Measurements from ENCODE around the gene KCNIP1. TPM values are rescaled to one million over a fixed set of nuclear protein-coding genes. Genes with fewer than 3 reads are reported as not detected.

The KCNIP1 gene
- polyA plus RNA-seq, 1 of the 3 experiments (the other 2 are of a cell fraction): 1.3 TPM

- no peak for TF ChIP-seq FOSL2 (IDR thresholded peaks at IDR 0.05; ENCODE audit: borderline replicate concordance, low read depth)
Measured at GRCh38 chr5:170576602-170577535, 73.0 kb downstream of the KCNIP1 start (continued).

- no peaks in the 10 kb centered on the region for H4K20me1 ChIP-seq (ENCODE audit: insufficient read depth)
- ChIA-PET CTCF (no interaction called here), POLR2A (no interaction called here)
- no peaks in the 10 kb centered on the region for H3K79me2 ChIP-seq (ENCODE audit: insufficient read depth)
- WGBS (ENCODE audit: low lambda C conversion rate): 30% methylated on average over 3 of the region's 3 CpGs
- no peak overlapping the region for H3K27ac ChIP-seq (ENCODE audit: low read depth in 2 of 2, low read length in 1 of 2)
- TF ChIP-seq RXRA (IDR thresholded peaks at IDR 0.05; ENCODE audit: borderline replicate concordance, low read depth): no peak
- TF ChIP-seq FOSL2 (IDR thresholded peaks at IDR 0.05; ENCODE audit: borderline replicate concordance, low read depth): no peak
- TF ChIP-seq RAD21 (IDR thresholded peaks at IDR 0.05; ENCODE audit: low read length): no peak
- TF ChIP-seq GATA2 (CRISPR knock-in tag; IDR thresholded peaks at IDR 0.05): no peak
- no peak for TF ChIP-seq EZH2phosphoT487 (IDR thresholded peaks at IDR 0.05; ENCODE audit: borderline replicate concordance, low read depth)
- TF ChIP-seq SIN3A (IDR thresholded peaks at IDR 0.05; ENCODE audit: borderline replicate concordance, low read depth, low read length): no peak
- TF ChIP-seq TAF1 (IDR thresholded peaks at IDR 0.05; ENCODE audit: borderline replicate concordance, low read depth, low read length): no peak
- TF ChIP-seq YY1 (IDR thresholded peaks at IDR 0.05; ENCODE audit: low read depth): no peak
- H3K36me3 ChIP-seq (replicated peaks in 1 of 2; ENCODE audit: control insufficient read depth in 1 of 2, insufficient read depth in 2 of 2, low read length in 1 of 2): no peaks in the 10 kb centered on the region
- no peaks in the 10 kb centered on the region for H3K9me2 ChIP-seq
- no peak overlapping the region for H3K4me3 ChIP-seq (ENCODE audit: low read depth in 2 of 2, low read length in 1 of 2)
- H3K9me3 ChIP-seq: no peaks in the 10 kb centered on the region
- no peaks in the 10 kb centered on the region; the same call in 1 of the 2 replicates for H3K27me3 ChIP-seq (ENCODE audit: insufficient read depth)
- peaks cover 0 to 6% of the 10 kb centered on the region in 2 experiments; a peak in 1 of 4 replicates for H3K4me1 ChIP-seq (ENCODE audit: control insufficient read depth in 1 of 2, insufficient read depth in 2 of 2, low read depth in 1 of 2, low read length in 1 of 2)
- no peak for DNase-seq
- no peaks in the 10 kb centered on the region for H3F3A ChIP-seq (replicated peaks; ENCODE audit: insufficient read depth)
- H2AFZ ChIP-seq (ENCODE audit: low read depth): no peak overlapping the region
- H3K9ac ChIP-seq: no peak overlapping the region
- H3K4me2 ChIP-seq: no peak overlapping the region
Measured at GRCh38 chr5:170579601-170580000, 75.8 kb downstream of the KCNIP1 start.

GRCh38 chr5:170581211-170581610 is 77.4 kb downstream of the KCNIP1 start:
- Histone ChIP-seq H3K4me2 (no peak overlapping the region), H3K9ac (no peak overlapping the region), H2AFZ (ENCODE audit: low read depth) (no peak overlapping the region), H3K4me1 (ENCODE audit: control insufficient read depth in 1 of 2, insufficient read depth in 2 of 2, low read depth in 1 of 2, low read length in 1 of 2) (peaks cover 0 to 8% of the 10 kb centered on the region in 2 experiments; a peak in 1 of 4 replicates), H3K27me3 (ENCODE audit: insufficient read depth) (no peaks in the 10 kb centered on the region; the same call in 1 of the 2 replicates), H3F3A (replicated peaks; ENCODE audit: insufficient read depth) (no peaks in the 10 kb centered on the region), H3K27ac (ENCODE audit: low read depth in 2 of 2, low read length in 1 of 2) (no peak overlapping the region), H4K20me1 (ENCODE audit: insufficient read depth) (no peaks in the 10 kb centered on the region), H3K4me3 (ENCODE audit: low read depth in 2 of 2, low read length in 1 of 2) (no peak overlapping the region), H3K79me2 (ENCODE audit: insufficient read depth) (no peaks in the 10 kb centered on the region), H3K9me2 (no peaks in the 10 kb centered on the region), H3K9me3 (no peaks in the 10 kb centered on the region), H3K36me3 (replicated peaks in 1 of 2; ENCODE audit: control insufficient read depth in 1 of 2, insufficient read depth in 2 of 2, low read length in 1 of 2) (no peaks in the 10 kb centered on the region)
- ChIA-PET POLR2A (no interaction called here), CTCF (interaction anchor here (0.8 to 1.0 kb wide), 2 partner anchors 9 to 146 kb away, joined by 3 read pairs; no protein-coding TSS in a partner anchor)
- no peak for TF ChIP-seq FOXM1 (IDR thresholded peaks at IDR 0.05; ENCODE audit: low read depth)
- TF ChIP-seq CHD2 (IDR thresholded peaks at IDR 0.05; ENCODE audit: low read length, partially characterized antibody): no peak
- TF ChIP-seq USF2 (IDR thresholded peaks at IDR 0.05; ENCODE audit: borderline replicate concordance, low read depth, low read length): no peak
- no peak for TF ChIP-seq ELF1 (IDR thresholded peaks at IDR 0.05)
- TF ChIP-seq REST (IDR thresholded peaks at IDR 0.05; ENCODE audit: low read depth, low read length): no peak
- TF ChIP-seq FOXJ3 (CRISPR knock-in tag; IDR thresholded peaks at IDR 0.05): no peak
- TF ChIP-seq GABPA (IDR thresholded peaks at IDR 0.05; ENCODE audit: low read depth): no peak
- TF ChIP-seq IRF3 (IDR thresholded peaks at IDR 0.05; ENCODE audit: low read depth, low read length): no peak
- TF ChIP-seq MEF2A (IDR thresholded peaks at IDR 0.05; ENCODE audit: borderline replicate concordance, low read depth): no peak
- TF ChIP-seq SMC3 (IDR thresholded peaks at IDR 0.05; ENCODE audit: low read depth, low read length): no peak
- TF ChIP-seq RXRA (IDR thresholded peaks at IDR 0.05; ENCODE audit: borderline replicate concordance, low read depth): no peak
- WGBS (ENCODE audit: low lambda C conversion rate): 11% methylated on average over 1 of the region's 1 CpG
- no peak for DNase-seq

Data from SK-N-SH (cell line).